Endodermal cell (in vitro differentiated cells): ENCODE results near the gene ZNF516. TPM values are rescaled to one million over a fixed set of nuclear protein-coding genes. Genes with fewer than 3 reads are reported as not detected.
A peak's percentile ranks its signal among the peaks of the same experiment; 100 is the strongest.

Experiments
- DNase-seq: peaks from one replicate; pipeline ENCODE4 v3.0.0-alpha.2; 2017
- H3K27ac ChIP-seq: 2 replicates; pipeline ENCODE4 v1.5.1; 2013; ENCODE audit warnings: mild to moderate bottlenecking, low read depth, low read length, moderate library complexity
- H3K27me3 ChIP-seq: 2 replicates; pipeline ENCODE4 v1.6.1; 2013; ENCODE audit warnings: mild to moderate bottlenecking, low read length, moderate library complexity; ENCODE audit not compliant: insufficient read depth, control insufficient read depth, poor library complexity, severe bottlenecking
- H3K36me3 ChIP-seq: 2 replicates; pipeline ENCODE4 v1.7.0; 2013; ENCODE audit warnings: mild to moderate bottlenecking, low read length, moderate library complexity; ENCODE audit not compliant: control insufficient read depth, insufficient read depth
- H3K4me1 ChIP-seq: one replicate; pipeline ENCODE4 v1.7.0; 2013; ENCODE audit warnings: low read length; ENCODE audit not compliant: control insufficient read depth, insufficient read depth
- H3K4me3 ChIP-seq: 2 replicates; pipeline ENCODE4 v1.5.1; 2013; ENCODE audit warnings: mild to moderate bottlenecking, low read length, moderate library complexity
- H3K9ac ChIP-seq: 2 replicates; pipeline ENCODE4 v1.6.1; 2013; ENCODE audit warnings: mild to moderate bottlenecking, low read length, moderate library complexity; ENCODE audit not compliant: poor library complexity, severe bottlenecking; ENCODE audit errors: extremely low read depth
- H3K9me3 ChIP-seq: 2 replicates; pipeline ENCODE4 v1.6.1; 2013; ENCODE audit warnings: mild to moderate bottlenecking, low read length, moderate library complexity; ENCODE audit not compliant: control insufficient read depth
- H3K27ac Mint-ChIP-seq: 2 replicates; pipeline ENCODE4 v1.8.0; 2020; ENCODE audit warnings: mixed read lengths
- H3K27me3 Mint-ChIP-seq: 2 replicates; pipeline ENCODE4 v1.8.0; 2021; ENCODE audit warnings: mild to moderate bottlenecking, mixed read lengths; ENCODE audit not compliant: insufficient read depth
- H3K36me3 Mint-ChIP-seq: 2 replicates; pipeline ENCODE4 v1.8.0; 2020; ENCODE audit warnings: low read depth, mixed read lengths
- H3K4me1 Mint-ChIP-seq: 2 replicates; pipeline ENCODE4 v1.8.0; 2020; ENCODE audit warnings: mixed read lengths
- H3K4me3 Mint-ChIP-seq: 2 replicates; pipeline ENCODE4 v1.8.0; 2020; ENCODE audit warnings: mild to moderate bottlenecking, moderate library complexity, mixed read lengths
- H3K9me3 Mint-ChIP-seq: 2 replicates; pipeline ENCODE4 v1.8.0; 2020; ENCODE audit warnings: mild to moderate bottlenecking, mixed read lengths
- CTCF ChIP-seq: fragments of 200-600 bp; sonication (generic); conservative IDR thresholded peaks from 2 replicates; pipeline ENCODE4 v1.5.0; 2021; ENCODE audit warnings: antibody characterized with exemption, mild to moderate bottlenecking
- WGBS, 2 experiments: methylation state at CpG; one replicate each; pipeline versions ENCODE4 v1.1.5 to v1.1.7; 2013; ENCODE audit warnings: missing lambda C conversion rate in 2 of 2, mixed read lengths in 1 of 2; ENCODE audit not compliant: insufficient coverage in 1 of 2, insufficient read length in 1 of 2; 5-methylcytosine and 5-hydroxymethylcytosine counted together
- total RNA-seq, 2 donors: library from RNA; stranded (reverse); fragmentation: NEBNext Ultra II Directional in 1 of 2; extraction: Animal tissue kit (Norgen Biotek cat#: 25700) in 1 of 2; gene quantifications; 2 replicates in 1 of 2; 3 replicates in 1 of 2; pipeline ENCODE4 v1.2.1, GENCODE V29; 2021

ZNF516 gene
- total RNA-seq, 2 donors from 2014 or later = 60.2 to 77.9 TPM

- Histone ChIP-seq H3K4me1 (no peaks in the 10 kb centered on the region), H3K9me3 (no peaks in the 10 kb centered on the region), H3K4me3 (peak overlapping the region; percentile 94), H3K36me3 (no peaks in the 10 kb centered on the region), H3K27me3 (peaks cover 20% of the 10 kb centered on the region), H3K27ac (peak overlapping the region; percentile 89), H3K9ac (peak overlapping the region; percentile 64)
- Mint-ChIP-seq H3K27me3 (peaks cover 20% of the 10 kb centered on the region), H3K4me3 (peak overlapping the region; percentile 87), H3K4me1 (peaks cover 21% of the 10 kb centered on the region), H3K27ac (peak overlapping the region; percentile 81), H3K9me3 (no peaks in the 10 kb centered on the region), H3K36me3 (no peaks in the 10 kb centered on the region)
- TF ChIP-seq CTCF = no peak
- 0% methylated on average over 23 to 30 of the region's 31 CpGs for WGBS, 2 experiments
- DNase-seq = peak; percentile 72
These were observed 1.6 kb downstream of the ZNF516 start for GRCh38 chr18:76493213-76494161.

GRCh38 chr18:76492669-76493212 is 2.3 kb downstream of the ZNF516 start:
- H3K36me3 ChIP-seq = no peaks in the 10 kb centered on the region
- peaks cover 13% of the 10 kb centered on the region for H3K27me3 ChIP-seq
- H3K9me3 ChIP-seq = no peaks in the 10 kb centered on the region
- peak; percentile 100 for DNase-seq
- peak overlapping the region; percentile 94 for H3K4me3 ChIP-seq
- Mint-ChIP-seq H3K4me3 (peak overlapping the region; percentile 87), H3K9me3 (no peaks in the 10 kb centered on the region), H3K27me3 (peaks cover 17% of the 10 kb centered on the region), H3K4me1 (peaks cover 27% of the 10 kb centered on the region), H3K27ac (peak overlapping the region; percentile 89), H3K36me3 (no peaks in the 10 kb centered on the region)
- H3K27ac ChIP-seq = peak overlapping the region; percentile 89
- H3K9ac ChIP-seq = peak overlapping the region; percentile 64
- TF ChIP-seq CTCF = no peak
- WGBS, 2 experiments = 0% methylated on average over 8 to 30 of the region's 31 CpGs
- no peaks in the 10 kb centered on the region for H3K4me1 ChIP-seq

- H3K36me3 ChIP-seq = no peaks in the 10 kb centered on the region
- Mint-ChIP-seq H3K27me3 (peaks cover 10% of the 10 kb centered on the region), H3K27ac (peak overlapping the region; percentile 89), H3K36me3 (no peaks in the 10 kb centered on the region), H3K4me1 (peaks cover 32% of the 10 kb centered on the region), H3K9me3 (no peaks in the 10 kb centered on the region), H3K4me3 (peak overlapping the region; percentile 87)
- H3K4me3 ChIP-seq = peak overlapping the region; percentile 94
- peaks cover 6% of the 10 kb centered on the region for H3K27me3 ChIP-seq
- H3K9ac ChIP-seq = peak overlapping the region; percentile 64
- DNase-seq = peak; percentile 79
- no peaks in the 10 kb centered on the region for H3K4me1 ChIP-seq
- H3K9me3 ChIP-seq = no peaks in the 10 kb centered on the region
- 1% methylated on average over 29 to 70 of the region's 70 CpGs for WGBS, 2 experiments
- TF ChIP-seq CTCF = no peak
- H3K27ac ChIP-seq = peak overlapping the region; percentile 89
These were observed 3.0 kb downstream of the ZNF516 start for GRCh38 chr18:76491776-76492668.
